DMS79 treated with DMSO at 0.1 percent for 48 hours (cell line): ENCODE measurements around the gene GABBR2.

Source experiments
- DNase-seq: peaks from one replicate; lab custom pipeline; 2025; lab: John Stamatoyannopoulos, UW

GABBR2 gene

DNA sequence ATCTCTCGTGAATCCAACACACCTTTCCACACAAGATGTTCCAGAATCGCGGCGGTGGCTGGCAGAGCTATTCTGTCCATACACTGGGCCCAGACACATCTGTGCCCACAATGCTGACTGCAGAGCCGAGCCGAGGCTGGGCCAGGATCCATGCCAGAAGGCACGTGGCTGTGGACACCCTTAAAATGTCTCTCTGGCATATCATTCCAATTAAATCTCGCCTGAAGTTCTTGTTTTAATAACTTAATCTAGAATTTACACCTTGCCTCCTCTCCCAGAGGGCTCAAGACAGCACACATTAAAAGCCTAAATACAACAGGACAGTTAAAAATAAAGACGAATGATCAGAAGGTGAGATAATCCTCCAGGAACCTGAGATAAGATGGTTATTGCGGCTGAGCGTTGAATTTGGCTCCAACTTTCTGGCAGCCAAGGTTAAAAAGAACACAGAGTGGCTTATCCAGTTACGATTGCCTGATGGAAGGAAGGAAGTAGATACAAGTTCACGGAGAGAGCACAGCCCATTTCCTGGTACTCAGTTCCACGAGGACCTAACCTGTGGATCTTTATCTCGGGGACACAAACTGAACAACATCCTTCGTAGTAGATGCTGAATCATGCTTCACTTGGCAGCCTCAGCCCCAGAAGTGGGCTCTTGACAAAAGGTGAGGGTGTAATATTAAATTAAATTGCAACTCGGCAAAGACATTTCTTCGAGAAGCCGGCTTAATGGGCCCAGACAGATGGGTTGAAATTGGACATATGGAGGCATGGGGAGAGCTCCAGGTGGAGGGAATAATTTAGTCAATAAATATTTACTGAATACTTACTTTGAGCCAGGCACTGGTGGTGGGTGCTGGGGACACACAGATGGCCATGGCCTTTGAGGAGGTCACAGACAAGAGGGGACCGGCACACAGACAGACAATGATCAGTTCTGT, 367.3 kb downstream of the GABBR2 start:
- no peak for DNase-seq

DNA sequence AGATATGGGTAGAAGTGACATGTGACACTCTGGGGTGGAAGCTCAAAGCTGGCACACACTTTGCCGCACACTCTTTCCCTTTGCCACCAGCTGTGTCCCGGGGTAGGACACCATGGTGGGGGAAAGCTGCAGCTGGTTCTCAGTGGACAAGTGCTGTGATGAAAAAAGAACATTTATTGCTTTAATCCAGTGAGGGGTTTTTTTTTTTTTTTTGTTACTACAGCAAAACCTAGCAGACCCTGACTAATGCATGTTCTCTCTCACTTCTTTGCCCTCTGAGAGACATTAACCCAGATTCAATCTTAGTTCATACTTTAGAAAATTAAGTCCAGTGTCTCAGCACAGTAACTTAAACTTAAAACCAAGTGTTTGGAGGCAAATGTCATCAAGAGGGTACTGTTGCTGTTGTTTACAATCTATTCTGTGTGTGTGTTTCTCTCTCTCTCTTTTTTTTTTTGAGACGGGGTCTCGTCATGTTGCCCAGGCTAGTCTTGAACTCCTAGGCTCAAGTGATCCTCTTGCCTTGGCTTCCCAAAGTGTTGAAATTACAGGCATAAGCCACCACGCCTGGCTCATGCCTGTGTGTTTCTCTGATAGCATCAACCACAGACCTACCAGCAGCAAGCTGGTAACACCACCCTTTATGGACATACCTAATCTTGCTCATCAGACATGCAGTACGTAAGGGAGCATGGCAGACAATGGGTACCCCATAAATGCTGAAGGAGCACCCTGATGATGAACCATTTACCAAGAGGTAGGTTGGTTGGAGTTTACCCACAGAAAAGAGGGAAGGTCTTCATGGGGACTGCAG, 368.5 kb downstream of the GABBR2 start:
- DNase-seq, result no peak

DNA sequence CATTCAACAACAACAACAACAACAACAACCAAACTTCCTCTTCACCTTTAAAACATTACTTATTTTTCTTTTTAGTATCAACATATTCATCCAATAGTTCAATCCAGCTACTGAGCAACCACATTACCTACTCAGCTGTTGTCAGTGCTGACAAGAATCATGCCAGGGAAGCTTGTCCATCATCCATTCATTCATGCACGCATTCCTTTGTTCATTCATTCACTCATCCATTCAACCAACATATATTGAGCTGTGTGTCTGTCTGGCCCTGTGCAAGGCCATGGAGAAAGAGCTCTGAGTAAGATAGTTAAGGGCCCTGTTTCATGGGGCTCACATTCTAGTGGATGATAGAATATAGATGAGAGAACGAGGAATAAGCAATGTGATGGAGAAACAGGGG, 373.1 kb downstream of the GABBR2 start:
- DNase-seq, result no peak

DNA sequence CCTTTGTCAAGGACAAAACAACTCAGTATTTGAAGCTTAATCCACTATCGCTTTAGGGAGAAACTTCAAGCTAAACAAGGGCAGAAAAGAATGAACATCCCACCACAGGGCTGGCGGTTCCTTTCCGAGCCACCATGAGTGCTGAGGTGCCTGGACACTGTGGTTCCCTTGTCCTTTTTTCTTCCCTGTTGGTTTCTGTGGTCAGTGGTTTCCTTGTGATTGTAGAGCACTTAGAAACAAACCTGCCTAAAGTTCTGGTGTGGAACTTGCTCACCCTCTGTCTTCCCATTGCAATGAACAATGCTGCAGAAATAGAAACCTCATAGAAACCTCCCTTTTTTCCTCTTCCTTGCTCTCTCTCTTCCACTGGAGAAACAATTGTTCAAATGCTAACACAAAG, 373.9 kb downstream of the GABBR2 start:
- no peak for DNase-seq

DNA sequence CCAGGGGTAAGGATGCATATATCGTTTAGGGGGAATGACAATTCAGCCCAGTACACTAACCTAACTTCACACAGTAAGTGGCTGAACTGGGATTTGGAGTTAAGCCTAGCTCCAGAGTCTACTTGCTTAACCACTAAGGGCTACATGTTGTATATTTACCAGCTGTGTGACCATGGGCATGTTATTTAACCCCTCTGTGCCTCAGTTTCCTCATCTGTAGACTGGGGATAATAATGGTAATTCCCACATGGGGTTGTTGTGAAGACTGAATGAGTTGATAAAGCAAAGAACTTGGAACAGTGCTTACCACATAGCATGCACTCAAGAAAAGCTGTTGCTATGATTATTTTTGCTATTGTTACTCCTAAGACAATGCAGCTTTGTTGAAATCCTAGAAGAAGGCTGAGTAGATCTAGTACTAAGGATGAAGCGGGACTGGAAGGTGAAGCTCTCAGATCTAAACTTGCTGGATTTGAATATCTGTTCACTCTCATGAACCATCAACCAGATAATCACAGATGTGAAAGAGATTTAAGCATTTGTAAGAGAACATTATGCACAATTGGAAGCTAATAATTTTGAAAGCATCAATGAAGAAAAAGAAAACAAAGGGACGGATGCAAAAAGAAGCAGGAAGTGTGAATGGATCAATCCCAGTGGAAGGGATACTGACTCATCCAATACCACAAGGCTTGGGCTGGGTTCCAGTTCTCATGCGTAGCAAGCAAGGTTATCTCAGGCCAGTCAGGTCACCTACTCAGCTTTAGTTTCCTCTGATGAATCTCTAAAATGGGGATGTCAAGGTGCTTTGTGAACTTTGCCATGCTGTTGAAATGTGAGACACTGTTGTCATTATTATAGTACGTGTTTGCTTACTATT, 374.8 kb downstream of the GABBR2 start:
- no peak for DNase-seq

DNA sequence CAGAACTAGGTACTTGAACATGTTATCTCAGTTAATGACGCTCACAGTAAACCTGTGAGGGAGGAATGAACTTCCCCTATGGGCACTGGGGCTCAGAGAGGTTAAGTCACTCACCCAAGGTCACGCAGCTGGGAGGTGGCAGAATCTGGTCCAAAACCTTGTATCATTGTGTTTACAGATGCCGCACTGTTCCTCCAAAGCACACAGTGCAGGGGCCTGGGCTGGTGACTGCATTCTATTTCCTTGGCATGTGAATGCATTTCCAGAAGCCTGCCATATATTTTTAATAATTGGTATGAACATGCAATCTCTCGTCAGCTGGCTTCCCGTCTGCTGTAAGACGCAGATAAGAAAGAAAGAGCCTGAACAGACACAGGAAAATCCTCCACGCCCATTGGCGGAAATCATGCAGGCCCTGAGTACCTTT, 376.3 kb downstream of the GABBR2 start:
- no peak for DNase-seq

DNA sequence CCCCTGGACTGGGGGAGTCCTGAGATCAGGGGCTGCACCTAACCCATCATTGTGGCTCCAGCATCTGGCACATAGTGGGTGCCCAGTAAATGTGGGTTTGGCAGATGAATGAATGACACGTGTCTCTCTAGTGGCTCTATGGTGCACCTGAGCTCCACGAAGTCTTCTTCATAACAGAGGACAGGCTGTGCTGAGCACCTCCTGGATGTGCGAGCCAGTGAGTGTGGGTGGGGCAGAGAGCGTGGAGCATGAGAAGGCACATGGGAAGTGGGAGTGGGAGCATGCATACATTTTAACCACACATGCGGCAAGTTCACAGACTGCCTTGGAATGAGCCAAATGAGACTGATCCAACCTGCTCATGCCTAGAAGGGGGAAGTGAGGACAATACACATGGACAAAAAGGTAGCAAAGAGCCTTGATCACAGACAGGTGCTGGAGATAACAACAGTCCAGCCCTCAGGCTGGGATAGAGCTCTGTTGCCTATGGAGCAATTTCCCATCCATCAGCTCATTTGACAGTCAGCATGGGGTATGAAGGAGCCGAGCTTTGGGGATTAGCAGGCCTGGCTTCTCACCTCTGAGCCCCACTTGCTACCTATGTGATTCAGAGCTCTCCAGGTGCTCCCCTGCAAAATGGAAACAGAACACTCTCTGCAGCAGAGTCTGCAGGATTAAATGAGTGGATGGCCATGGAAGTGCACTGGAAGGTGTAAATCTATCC, 377.0 kb downstream of the GABBR2 start:
- no peak for DNase-seq

DNA sequence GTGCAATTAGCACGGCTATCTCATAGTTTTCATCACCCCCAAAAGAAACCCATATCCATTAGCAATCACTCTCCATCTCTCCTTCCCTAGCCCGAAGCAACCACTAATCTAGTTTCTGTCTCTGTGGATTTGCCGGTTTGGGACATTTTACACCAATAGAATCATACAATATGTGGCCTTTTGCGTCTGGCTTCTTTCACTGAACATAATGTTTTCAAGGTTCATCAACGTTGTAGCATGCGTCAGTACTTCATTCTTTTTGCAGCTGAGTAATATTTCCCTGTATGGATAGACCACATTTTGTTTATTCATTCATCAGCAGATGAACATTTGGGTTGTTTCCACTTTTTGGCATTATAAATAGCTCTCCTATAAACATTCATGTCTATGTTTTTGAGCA, 377.9 kb downstream of the GABBR2 start:
- no peak for DNase-seq

DNA sequence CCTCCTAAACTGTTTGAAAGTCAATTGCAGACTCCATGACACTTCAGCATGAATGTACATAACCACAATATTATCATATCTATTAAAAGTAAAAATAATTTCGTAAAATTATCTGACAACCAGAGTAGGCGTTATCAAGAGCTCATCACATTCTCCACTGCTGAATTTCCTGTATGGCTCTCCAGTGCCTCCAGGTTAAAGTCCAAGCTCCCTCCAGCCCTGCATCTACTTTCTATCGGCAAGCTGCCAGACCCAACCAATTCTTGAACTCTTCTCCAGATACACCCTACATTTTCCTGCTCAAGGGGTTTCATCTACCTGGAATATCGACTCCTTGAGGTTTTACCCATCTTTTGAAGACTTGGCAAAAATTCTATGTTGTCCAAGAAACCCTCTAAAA, 378.8 kb downstream of the GABBR2 start:
- DNase-seq, result no peak

DNA sequence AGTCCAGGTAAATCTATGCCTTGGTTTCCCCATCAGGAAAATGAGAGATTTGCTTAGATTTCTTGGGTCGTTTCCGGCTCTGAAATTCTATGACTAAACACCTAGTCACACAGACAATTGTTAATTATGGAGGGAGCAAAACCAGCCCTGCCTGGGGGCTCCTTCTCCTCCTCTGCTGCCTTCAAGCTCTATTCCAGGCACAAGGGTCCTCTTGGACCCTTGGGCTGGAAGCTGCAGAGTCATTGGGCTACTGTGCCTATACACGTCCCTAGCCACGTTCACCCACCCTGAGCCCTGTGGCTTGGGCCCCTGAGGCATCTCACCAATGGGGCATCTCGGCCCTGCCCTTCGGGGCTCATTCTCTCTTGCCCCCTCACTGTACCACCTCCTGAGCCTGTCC, 379.5 kb downstream of the GABBR2 start:
- DNase-seq, result no peak

DNA sequence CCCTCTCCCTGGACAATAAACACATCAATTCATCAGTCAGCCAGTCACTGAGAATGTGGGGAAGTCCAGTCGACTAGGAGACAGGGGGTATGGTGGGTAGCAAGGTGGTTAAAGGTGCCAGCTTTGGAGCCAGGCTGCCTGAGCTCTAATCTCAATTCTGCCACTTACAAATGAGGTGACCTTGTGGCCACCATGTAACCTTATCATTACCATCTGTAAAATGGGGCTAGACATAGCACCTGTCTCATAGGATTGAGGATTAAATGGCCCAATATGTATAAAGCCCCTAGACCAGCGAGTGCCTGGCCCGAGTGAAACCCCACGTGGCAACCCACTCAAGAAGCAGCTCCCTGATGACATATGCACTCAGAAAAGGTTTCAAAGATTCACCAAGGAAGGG, 380.0 kb downstream of the GABBR2 start:
- DNase-seq, result no peak

DNA sequence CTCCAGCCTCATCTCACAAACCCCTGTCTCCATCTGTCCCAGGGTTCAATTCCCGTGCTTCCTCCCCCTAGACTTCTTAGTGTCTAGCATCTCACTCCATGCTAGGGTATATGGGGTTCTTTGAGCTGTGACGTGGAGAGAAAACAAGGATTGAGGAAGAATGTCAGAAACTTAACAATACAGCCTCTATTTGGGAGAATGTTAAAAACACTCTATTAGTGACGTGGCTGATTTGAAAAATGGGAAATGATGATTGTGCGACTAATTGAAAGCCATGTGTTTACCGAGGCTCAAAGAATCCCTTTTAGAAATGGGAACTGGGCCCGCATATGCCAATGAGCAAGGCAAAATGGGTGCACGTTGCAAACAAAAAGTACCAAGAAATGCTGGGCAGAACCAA, 380.6 kb downstream of the GABBR2 start:
- no peak for DNase-seq

DNA sequence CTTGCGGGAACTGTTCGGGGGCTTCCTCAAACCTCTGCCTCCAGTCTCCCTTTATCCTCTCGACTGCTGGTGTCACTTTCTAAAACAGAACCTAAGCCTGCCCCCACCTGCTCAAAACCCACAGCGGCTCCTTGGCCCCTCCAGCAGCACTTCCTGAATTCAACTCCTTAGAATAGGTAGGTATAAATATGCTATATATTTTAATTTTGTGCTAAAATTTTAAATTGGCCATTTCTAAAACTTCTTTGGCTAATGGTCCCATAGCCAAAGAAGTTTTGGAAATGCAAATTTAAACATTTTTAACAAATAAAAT, 381.5 kb downstream of the GABBR2 start:
- DNase-seq, result no peak

DNA sequence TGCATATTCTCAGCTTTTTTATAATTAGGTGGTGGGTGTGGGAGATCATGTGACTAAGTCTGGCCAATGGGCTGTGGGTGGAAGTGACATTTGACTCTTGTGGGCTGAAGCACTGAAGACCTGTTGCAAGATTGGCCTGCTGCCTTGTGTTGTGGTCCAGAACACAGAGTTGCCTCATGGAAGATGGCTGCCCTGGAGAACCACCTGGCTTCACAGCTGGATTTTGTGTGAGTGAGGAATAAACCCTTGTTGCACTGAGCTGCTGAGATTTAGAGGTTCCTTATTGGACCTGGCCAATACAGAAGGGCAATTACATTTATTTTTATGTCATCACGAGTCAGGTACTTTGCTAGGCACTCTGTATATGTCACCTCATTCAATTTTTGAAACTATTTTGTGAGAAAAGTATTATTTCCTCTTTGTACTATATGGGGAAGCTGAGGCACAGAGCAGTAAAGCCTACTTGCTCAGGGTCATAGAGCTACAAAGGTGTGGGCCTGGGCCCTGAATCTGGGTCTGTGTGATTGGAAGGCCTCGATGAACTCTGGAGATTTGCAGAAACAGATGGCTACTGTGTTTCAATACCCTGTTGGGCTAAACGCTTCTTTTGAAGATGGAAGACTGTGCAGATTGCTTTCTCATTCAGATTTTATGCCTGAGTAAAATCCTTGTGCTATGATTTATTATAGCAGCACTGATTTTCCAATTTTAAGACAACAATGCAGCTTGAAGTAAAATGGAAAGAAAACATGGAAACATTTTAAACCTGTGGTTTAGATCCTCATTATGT, 382.1 kb downstream of the GABBR2 start:
- no peak for DNase-seq

DNA sequence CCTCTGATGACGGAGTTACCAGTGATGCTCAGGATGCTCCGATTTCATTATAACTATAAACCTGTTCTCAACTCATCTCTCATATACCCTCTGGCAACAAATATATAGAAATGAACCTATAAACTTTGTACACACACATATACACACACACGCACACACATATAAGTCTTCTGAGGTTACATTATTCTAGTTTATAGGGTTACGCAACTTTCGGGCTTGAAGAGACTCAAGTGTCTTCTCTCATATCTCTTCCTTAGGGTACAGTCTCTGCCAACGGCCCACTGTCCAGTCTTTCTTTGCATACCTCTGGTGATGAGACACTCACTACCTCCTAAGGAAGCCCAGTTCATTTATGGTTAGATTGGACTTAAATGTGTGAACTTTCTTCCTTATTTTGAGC, 383.9 kb downstream of the GABBR2 start:
- no peak for DNase-seq

DNA sequence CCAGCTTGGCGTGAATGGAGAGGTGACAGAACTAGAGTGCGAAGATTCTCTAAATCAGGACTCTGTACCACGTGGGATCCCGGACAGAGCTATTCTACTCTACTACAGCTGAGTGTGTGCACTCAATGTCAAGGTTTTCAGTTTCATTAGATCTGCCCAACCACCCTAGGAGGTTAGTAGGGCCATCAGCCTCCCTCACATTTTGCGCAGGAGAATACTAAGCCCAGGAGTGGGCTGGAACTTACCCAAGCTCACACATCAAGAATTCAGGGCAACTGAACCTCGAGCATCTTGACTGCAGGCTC, 385.0 kb downstream of the GABBR2 start:
- DNase-seq, result no peak

DNA sequence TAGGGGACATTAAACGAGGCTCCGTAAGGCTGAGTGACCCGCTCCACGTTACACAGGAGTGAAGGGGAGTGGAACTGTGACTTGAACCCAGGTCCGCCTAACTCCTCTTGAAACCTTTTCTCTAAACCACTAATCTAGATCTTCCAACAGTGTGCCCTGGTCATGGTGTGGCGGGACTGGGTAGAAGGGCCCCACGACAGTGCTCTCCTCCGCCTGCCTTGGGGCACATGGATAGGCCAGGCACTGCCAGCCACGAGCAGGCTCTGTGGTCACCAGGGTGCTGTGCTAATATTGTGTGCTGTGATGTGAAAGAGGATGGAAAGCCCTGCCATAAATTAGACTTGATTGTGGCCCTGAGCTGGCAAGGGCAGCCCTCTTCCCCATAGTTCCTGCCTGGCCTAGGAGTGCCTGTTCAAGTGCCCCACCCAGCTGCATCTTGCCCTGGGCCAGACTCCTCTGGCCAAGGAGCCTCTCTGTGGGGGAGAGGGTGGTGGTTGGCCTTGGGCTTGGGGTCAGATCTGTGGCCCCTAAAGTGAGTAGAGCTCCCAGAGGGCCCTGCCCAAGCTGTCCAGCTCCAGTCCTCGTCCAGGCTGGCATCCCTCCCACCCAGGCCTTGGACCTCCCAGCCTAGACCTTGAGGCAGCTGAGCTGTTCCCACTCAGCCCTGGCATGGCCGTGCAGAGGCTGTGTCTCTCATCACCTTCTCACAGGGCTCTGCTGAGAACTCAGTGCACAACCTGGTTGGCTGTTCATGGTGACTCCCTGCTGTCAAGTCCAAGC, 385.5 kb downstream of the GABBR2 start:
- DNase-seq, result no peak

DNA sequence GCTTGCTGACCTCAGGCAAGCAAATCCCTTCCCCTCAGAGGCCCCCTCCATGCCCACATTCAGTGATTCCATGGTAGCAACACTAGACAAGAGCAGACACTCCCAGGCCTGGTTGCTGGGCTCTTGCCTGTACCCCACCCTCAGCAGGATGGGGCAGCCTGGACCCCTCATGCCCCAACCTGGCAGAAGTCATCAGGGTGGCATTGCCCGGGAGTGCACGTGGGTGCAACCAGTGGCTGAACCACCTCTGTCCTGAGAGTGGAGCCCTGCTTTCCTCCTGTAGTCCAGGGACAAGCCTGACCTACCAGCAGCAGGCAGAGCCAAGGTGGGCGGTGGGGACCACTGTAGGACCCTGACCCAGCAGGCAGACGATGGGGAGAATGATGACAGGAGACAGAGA, 387.5 kb downstream of the GABBR2 start:
- no peak for DNase-seq

DNA sequence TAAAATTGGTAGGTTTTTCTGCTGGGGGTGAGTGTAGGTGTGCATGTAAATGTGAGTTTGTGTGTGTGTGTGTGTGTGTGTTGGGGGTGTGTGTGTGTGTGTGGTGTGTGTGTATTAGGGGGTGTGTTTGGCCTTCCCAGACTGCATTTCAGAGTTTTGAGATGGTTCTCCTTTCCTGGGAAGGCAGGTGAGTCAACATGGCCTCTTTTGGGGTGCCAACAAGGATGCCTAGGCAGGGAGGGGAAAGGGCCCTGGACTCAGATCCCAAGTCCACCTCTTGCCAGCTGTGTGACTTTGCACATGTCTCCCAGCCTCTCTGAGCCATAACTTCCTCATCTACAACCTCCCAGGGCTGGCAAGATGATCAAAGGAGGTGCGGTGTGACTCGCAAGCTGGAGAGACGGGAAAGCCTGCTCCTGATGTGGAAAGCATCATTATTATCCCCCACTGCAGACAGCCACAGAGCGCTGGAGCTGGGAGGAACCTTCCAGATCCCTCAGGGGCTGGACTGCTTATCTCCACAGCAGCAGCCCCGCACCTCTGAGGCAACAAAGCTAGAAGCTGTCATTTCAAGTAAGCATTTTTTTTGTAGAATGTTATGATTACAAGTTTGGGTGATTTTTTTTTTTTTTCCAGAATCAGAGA, 389.8 kb downstream of the GABBR2 start:
- no peak for DNase-seq
